ELR (cell line): ENCODE data around the gene PTTG2.
A peak's percentile ranks its signal among the peaks of the same experiment; 100 is the strongest.
"Not testable (repeated sequence)": the region's sequence is repeated elsewhere in the genome, so short reads cannot be mapped to it uniquely, and the experiment has no call there.

Source experiments
- DNase-seq: peaks from one replicate; pipeline ENCODE4 v3.0.0-alpha.2; 2015; ENCODE audit warnings: low read depth

PTTG2 gene

GRCh38 chr4:37960098-37960497 is at the start of gene PTTG2:
PTTG2 (plus strand) TSS chr4:37960398; CDS start chr4:37960435, 37 bp downstream.
- DNase-seq: no peak

GRCh38 chr4:37914539-37914938 is 45.7 kb upstream of the PTTG2 start:
- no peak for DNase-seq

DNA sequence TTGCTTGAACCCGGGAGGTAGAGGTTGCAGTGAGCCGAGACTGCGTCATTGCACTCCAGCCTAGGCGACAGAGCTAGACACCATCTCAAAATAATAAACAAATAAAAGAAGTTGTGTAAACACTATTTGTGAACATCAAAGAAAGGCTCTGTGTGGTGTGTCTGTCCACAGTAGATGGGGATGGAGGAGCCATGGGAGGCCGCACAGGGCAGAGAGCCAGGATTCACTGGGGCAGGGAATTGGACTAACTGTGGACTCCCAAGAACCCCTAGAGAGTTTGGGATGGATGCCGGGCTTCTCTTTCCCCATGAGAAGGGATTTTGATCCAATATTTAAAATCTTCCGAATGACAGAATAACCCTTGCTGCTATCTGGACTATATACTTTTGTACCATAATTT is 42.8 kb upstream of the PTTG2 start:
- DNase-seq: no peak

DNA sequence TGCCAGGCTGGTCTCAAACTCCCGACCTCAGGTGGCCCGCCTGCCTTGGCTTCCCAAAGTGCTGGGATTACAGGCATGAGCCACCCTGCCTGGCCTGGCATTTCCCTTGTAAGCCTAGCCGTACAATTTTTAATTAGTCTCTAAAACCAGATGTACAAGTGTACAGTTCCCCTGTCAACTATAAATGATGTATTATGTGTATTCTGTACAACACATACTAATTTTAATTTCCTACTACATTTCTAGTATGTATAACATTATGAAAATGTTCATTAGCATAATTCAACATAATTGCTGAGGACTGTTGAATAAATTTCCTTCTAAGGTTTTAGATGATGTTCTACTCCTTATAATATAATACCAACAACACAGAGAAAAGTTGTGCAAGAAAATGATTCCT is 41.5 kb upstream of the PTTG2 start:
- no peak for DNase-seq

DNA sequence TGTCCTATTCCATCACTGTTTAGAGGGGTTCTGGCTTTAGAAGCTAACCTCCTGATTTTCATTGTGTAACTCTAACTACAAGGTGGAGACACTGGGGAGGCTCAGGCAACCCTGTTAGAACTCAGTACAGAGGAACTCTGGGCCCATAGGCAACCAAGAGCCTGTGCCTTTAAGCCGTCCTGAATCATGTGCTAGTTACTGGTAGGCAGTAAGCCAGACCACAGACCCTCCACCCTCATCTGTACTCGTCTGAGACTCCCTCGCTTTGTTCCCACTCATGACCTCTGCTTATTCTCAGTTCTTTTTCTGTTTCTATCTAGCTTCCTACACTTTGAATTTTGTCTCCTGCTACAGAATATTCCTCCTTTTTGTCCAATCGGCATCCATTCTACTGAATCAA is 37.9 kb upstream of the PTTG2 start:
- no peak for DNase-seq

DNA sequence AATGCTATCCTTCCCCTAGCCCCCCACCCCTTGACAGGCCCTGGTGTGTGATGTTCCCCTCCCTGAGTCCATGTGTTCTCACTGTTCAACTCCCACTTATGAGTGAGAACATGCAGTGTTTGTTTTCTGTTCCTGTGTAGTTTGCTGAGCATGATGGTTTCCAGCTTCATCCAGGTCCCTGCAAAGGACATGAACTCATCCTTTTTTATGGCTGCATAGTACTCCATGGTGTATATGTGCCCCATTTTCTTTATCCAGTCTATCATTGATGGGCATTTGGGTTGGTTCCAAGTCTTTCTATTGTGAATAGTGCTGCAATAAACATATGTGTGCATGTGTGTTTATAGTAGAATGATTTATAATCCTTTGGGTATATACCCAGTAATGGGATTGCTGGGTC is 37.1 kb upstream of the PTTG2 start:
- DNase-seq: not testable (repeated sequence)

DNA sequence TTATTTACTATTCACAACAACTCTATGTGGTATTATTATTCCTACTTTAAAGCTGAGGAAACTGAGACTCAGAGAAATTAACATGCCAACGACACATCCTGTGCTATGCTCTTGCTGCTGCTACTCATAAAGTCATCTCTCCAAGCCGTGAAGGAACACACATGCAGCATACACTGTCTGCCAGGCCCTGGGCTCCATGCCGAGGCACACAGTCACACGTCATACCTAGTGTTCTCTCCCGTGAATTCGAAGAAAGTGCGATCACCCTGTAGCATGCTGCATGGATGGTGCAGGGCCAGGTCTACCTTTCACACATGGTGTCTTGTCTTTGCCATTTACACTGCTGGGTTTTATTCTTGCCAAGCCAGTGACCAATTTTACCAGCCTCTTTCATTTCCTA is 35.3 kb upstream of the PTTG2 start:
- no peak for DNase-seq

- DNase-seq: no peak
These were observed 32.8 kb upstream of the PTTG2 start for GRCh38 chr4:37927434-37927833.

DNA sequence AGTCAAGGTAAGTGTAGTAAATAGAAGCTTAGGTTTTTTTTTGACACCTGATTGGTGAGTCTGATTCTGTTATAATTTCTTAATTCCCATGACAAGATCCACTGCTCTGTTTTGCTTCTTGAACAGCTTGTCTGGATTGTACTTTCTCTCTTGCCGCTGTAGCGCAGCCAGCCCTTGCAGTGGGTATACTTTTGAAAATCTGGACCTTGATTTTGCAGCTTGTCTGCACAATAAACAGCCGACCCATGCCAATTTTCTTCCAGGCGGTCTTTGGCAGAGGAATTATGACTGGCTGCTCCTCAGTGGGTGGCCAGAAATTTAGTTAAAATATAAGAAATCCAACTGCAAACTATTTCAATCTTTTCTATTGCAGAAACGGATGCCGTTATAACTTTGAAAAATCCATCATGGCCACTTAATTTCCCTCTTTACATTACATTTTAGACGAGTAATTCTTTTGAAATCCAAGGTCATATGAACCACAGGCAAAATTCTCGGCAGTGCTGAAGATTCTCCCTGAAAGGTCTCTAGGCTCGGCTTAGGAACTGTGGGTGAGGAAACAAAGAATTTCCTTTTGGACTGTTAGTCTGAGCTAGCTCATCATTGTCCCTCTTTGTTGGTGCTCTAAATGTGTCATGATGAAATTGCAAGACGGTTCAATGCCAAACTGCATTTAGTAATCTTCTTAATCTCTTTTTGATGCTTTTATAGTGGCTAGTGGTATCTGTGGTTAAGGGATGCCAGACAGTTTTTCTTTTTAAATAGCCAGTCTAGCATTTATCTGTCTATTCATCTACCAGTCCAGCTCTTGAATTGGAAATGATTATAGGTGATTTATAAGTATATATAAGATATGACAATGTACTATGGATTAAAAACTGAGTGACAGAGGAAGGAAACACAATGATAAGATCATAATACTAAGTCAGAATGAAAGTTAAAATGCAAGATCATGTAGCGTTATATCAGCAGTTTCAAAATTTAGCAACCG is 31.5 kb upstream of the PTTG2 start:
- DNase-seq: no peak

DNA sequence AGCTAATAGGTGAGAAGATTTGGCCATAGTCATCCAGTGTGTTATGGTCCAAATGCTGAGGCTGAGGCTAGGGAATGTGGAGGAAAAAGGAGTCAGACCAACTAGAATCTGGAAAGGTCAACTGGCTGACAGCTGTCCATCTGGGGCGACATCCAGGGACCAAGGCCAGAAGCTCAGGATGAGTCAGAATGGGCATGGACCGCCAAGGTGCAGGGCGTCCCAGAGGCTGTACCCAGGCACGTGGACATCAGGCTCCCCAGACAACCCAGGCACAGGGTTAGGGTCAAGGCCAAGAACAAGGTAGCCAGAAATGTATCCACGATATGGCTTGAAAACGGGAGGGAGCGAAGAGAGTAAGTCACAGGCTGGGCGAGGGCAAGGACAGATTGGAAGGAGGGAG is 26.1 kb upstream of the PTTG2 start:
- no peak for DNase-seq

DNA sequence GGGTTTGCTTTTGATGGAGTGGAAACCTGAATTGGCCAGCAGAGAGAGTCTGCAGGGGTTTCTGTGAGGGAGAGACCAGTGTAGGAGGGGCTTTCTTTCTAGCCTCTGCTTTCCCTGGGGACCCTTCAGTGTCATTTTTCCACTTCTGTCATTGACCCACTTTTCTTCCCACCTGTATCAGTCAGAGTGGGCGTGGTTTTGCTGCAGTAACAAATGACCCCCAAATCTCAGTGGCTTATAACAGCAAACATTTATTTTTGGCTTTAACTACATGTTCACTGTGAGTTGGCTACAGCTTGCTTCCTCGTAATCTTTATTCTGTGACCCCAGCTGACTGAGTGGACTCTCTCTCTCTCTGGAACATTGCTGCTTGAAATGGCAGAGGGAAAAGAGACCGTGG is 25.6 kb upstream of the PTTG2 start:
- no peak for DNase-seq

- DNase-seq: no peak
These were observed 25.2 kb upstream of the PTTG2 start for GRCh38 chr4:37935026-37935425.

GRCh38 chr4:37936889-37937498 is 23.2 kb upstream of the PTTG2 start:
- no peak for DNase-seq

DNA sequence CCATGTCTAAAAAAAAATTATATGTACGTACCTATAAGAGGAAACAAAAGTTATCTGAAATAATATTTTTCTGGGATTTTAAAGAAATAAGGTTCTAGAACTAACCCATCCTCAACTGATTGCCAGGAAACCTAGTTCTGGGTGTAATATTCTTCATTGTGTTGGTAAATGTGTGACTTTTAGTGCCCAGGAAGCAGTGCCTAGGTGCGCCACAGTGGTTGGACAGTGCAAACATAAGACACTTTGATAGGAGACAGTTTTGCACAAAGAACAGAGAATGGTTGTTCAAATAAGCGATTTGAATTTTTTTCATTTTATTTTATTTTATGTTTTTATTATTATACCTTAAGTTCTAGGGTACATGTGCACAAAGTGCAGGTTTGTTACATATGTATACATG is 22.0 kb upstream of the PTTG2 start:
- DNase-seq: no peak

DNA sequence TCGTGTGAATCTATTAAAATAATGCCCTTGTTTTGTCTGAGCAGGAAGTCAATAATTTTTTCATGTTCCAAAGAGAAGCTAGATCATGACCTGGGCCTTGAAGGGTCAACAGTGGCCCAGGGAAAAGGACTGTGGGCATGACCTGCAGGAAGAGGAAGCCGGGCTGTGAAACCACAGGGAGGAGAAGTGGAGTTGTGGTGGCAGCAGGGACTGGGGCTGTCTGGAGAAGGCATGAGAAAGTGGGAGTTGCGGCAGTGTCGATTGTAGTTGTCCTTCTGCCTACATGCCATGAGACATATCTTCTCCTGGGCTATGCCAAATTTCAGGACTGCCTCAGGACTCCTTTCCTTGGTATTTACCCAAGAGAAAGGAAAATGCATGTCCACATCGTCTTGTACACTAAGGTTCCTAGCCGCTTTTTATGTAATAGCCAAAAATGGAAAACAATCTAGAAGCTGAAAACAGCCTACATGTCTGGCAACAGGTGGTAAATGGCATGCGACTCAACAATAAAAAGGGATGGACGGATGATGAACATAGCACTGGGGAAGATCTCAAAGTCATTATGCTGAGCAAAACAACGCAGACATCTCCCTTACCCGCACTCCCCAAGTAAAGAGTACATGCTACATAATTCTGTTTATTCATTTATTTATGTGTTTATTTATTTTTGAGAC is 13.6 kb upstream of the PTTG2 start:
- no peak for DNase-seq

- no peak for DNase-seq
These were observed 11.7 kb upstream of the PTTG2 start for GRCh38 chr4:37948542-37948941.

- no peak for DNase-seq
These were observed 10.4 kb upstream of the PTTG2 start for GRCh38 chr4:37949636-37950426.

- DNase-seq: no peak
These were observed 8.5 kb upstream of the PTTG2 start for GRCh38 chr4:37951461-37952352.

DNA sequence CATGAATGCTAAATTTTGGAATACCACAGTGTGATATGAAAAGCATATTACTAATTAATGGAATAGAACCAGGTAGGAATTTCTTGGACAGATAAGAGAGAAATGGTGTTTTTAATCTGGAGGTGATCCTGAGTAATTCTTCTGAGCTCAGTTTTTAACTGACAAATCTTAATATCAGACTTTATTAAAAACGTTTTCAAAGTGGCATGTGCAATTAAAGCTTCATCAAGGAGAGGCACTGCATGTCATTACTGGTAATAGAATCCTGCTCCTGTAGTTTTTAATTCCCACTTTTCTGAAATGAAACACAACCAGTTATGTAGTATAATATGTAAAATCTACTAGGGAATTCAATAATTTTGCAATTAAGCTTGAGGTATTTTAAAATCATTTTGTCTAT is 7.0 kb upstream of the PTTG2 start:
- DNase-seq: no peak

GRCh38 chr4:37953620-37954293 is 6.4 kb upstream of the PTTG2 start:
- DNase-seq: peak; percentile 15
